Loucy (cell line): ENCODE data around the gene NINL.

Experiments used
- H2AFZ ChIP-seq: fragments of 200-600 bp; sonication (generic); 2 replicates; pipeline ENCODE4 v1.6.0; 2016; ENCODE audit warnings: antibody characterized with exemption, mild to moderate bottlenecking, low read length, moderate library complexity
- H3F3A ChIP-seq: fragments of 200-600 bp; 2 replicates; pipeline ENCODE4 v1.6.0; 2016; ENCODE audit warnings: antibody characterized with exemption, low read depth, mild to moderate bottlenecking
- H3K27me3 ChIP-seq: fragments of 200-600 bp; sonication (generic); 2 replicates; pipeline ENCODE4 v1.6.1; 2014; ENCODE audit warnings: low read length, mild to moderate bottlenecking; ENCODE audit not compliant: insufficient read depth, poor library complexity, severe bottlenecking
- H3K36me3 ChIP-seq: fragments of 200-600 bp; sonication (generic); 2 replicates; pipeline ENCODE4 v1.6.1; 2016; ENCODE audit warnings: low read length; ENCODE audit not compliant: insufficient read depth
- H3K4me1 ChIP-seq: fragments of 200-600 bp; sonication (generic); 2 replicates; pipeline ENCODE4 v1.5.1; 2014; ENCODE audit warnings: low read length, mild to moderate bottlenecking; ENCODE audit not compliant: insufficient read depth, poor library complexity, severe bottlenecking
- H3K4me2 ChIP-seq: fragments of 200-600 bp; sonication (generic); 2 replicates; pipeline ENCODE4 v1.6.0; 2014; ENCODE audit warnings: antibody characterized with exemption, low read length, low read depth, mild to moderate bottlenecking; ENCODE audit not compliant: poor library complexity, severe bottlenecking
- H3K4me3 ChIP-seq: fragments of 200-600 bp; sonication (generic); 2 replicates; pipeline ENCODE4 v1.5.1; 2014; ENCODE audit warnings: low read length, mild to moderate bottlenecking, mixed read lengths; ENCODE audit not compliant: poor library complexity, severe bottlenecking
- H3K79me2 ChIP-seq: fragments of 200-600 bp; sonication (generic); 2 replicates; pipeline ENCODE4 v1.6.1; 2014; ENCODE audit warnings: low read length; ENCODE audit not compliant: insufficient read depth
- H3K9ac ChIP-seq: fragments of 200-600 bp; sonication (generic); 2 replicates; pipeline ENCODE4 v1.6.0; 2014; ENCODE audit warnings: mild to moderate bottlenecking, low read depth, low read length, moderate library complexity; ENCODE audit not compliant: poor library complexity, severe bottlenecking
- H3K9me2 ChIP-seq: fragments of 200-600 bp; sonication (generic); replicated peaks from 2 replicates; pipeline ENCODE4 v1.6.1; 2016; ENCODE audit warnings: low read depth, low read length, mixed read lengths
- H3K9me3 ChIP-seq: fragments of 200-600 bp; sonication (generic); 2 replicates; pipeline ENCODE4 v1.6.1; 2014; ENCODE audit warnings: mild to moderate bottlenecking, antibody characterized with exemption, low read length, low read depth; ENCODE audit not compliant: insufficient read depth
- H4K20me1 ChIP-seq: fragments of 200-600 bp; sonication (generic); 2 replicates; pipeline ENCODE4 v1.6.0; 2014; ENCODE audit warnings: antibody characterized with exemption, low read length, mild to moderate bottlenecking; ENCODE audit not compliant: insufficient read depth, poor library complexity, severe bottlenecking
- CTCF ChIP-seq: fragments of 200-600 bp; sonication (generic); conservative IDR thresholded peaks from 2 replicates; pipeline ENCODE4 v1.5.1; 2014; ENCODE audit warnings: mild to moderate bottlenecking, antibody characterized with exemption, low read length
- EZH2phosphoT487 ChIP-seq: fragments of 200-600 bp; IDR thresholded peaks from 2 replicates; pipeline ENCODE4 v1.6.1; 2018; ENCODE audit warnings: antibody characterized with exemption, mild to moderate bottlenecking, moderate library complexity, borderline replicate concordance

Gene NINL

GRCh38 chr20:25623736-25624499 lies 38.6 kb upstream of the NINL start, which contains the start of gene NANP:
Gene NANP (minus strand): TSS chr20:25624014. CDS start chr20:25623948, 66 bp downstream.
- Histone ChIP-seq H4K20me1 (peaks cover 28% of the 10 kb centered on the region), H3K27me3 (no peaks in the 10 kb centered on the region), H2AFZ (peak within 1 kb of the TSS; percentile 93), H3K4me2 (peak within 1 kb of the TSS; percentile 96), H3K9me3 (no peaks in the 10 kb centered on the region), H3K9me2 (no peaks in the 10 kb centered on the region), H3K4me1 (peaks cover 34% of the 10 kb centered on the region), H3K9ac (peak within 1 kb of the TSS; percentile 98), H3K36me3 (no peaks in the 10 kb centered on the region), H3K4me3 (peak within 1 kb of the TSS; percentile 87), H3K79me2 (peaks cover 69% of the 10 kb centered on the region), H3F3A (no peaks in the 10 kb centered on the region)
- no peak for TF ChIP-seq EZH2phosphoT487
- TF ChIP-seq CTCF: no peak

- Histone ChIP-seq H3F3A (no peaks in the 10 kb centered on the region), H3K4me3 (peak overlapping the region; percentile 87), H3K4me1 (peaks cover 40% of the 10 kb centered on the region), H3K27me3 (no peaks in the 10 kb centered on the region), H3K9ac (peak overlapping the region; percentile 98), H3K36me3 (no peaks in the 10 kb centered on the region), H3K9me2 (no peaks in the 10 kb centered on the region), H3K4me2 (peak overlapping the region; percentile 96), H3K79me2 (peaks cover 76% of the 10 kb centered on the region), H3K9me3 (no peaks in the 10 kb centered on the region), H4K20me1 (peaks cover 32% of the 10 kb centered on the region), H2AFZ (peak overlapping the region; percentile 93)
- TF ChIP-seq EZH2phosphoT487 (no peak), CTCF (no peak)
These were observed 37.9 kb upstream of the NINL start for GRCh38 chr20:25623225-25623735.

GRCh38 chr20:25622450-25623224 lies 37.3 kb upstream of the NINL start:
- TF ChIP-seq CTCF (no peak), EZH2phosphoT487 (no peak)
- H3K4me2 ChIP-seq: peak overlapping the region; percentile 96
- H3K4me1 ChIP-seq: peaks cover 40% of the 10 kb centered on the region
- H3K36me3 ChIP-seq: no peaks in the 10 kb centered on the region
- peak overlapping the region; percentile 87 for H3K4me3 ChIP-seq
- H2AFZ ChIP-seq: peak overlapping the region; percentile 93
- no peaks in the 10 kb centered on the region for H3K27me3 ChIP-seq
- H3F3A ChIP-seq: no peaks in the 10 kb centered on the region
- H4K20me1 ChIP-seq: peaks cover 35% of the 10 kb centered on the region
- H3K9me3 ChIP-seq: no peaks in the 10 kb centered on the region
- H3K9me2 ChIP-seq: no peaks in the 10 kb centered on the region
- peak overlapping the region; percentile 98 for H3K9ac ChIP-seq
- H3K79me2 ChIP-seq: peaks cover 82% of the 10 kb centered on the region
